Nephron (organoid): ENCODE measurements around the gene SHLD1.

Source experiments
- H3K27ac Mint-ChIP-seq, 3 experiments: 2 replicates each; pipeline ENCODE4 v1.8.0; 2020; ENCODE audit warnings: mixed read lengths in 3 of 3, mild to moderate bottlenecking in 2 of 3, moderate library complexity in 1 of 3
- H3K27me3 Mint-ChIP-seq: 2 replicates; pipeline ENCODE4 v1.8.0; 2021; ENCODE audit warnings: low read depth, mild to moderate bottlenecking, moderate library complexity, mixed read lengths
- H3K36me3 Mint-ChIP-seq: 2 replicates; pipeline ENCODE4 v1.8.0; 2020; ENCODE audit warnings: low read depth, mixed read lengths
- H3K4me1 Mint-ChIP-seq: 2 replicates; pipeline ENCODE4 v1.8.0; 2020; ENCODE audit warnings: mixed read lengths
- H3K4me3 Mint-ChIP-seq, 3 experiments: 2 replicates each; pipeline ENCODE4 v1.8.0; 2020; ENCODE audit warnings: mild to moderate bottlenecking in 3 of 3, mixed read lengths in 3 of 3, moderate library complexity in 2 of 3
- H3K9me3 Mint-ChIP-seq: 2 replicates; pipeline ENCODE4 v1.8.0; 2020; ENCODE audit warnings: mixed read lengths
- TF ChIP-seq, protein P1 (sequence below), 3 experiments: fragments of 200-600 bp; sonication (generic); IDR thresholded peaks; one replicate each; pipeline ENCODE4 v1.5.0; 2021; ENCODE audit warnings: antibody characterized with exemption in 3 of 3; ENCODE audit not compliant: unreplicated experiment in 3 of 3

The SHLD1 gene

GRCh38 chr20:5714261-5715041 is 35.8 kb upstream of the SHLD1 start:
- Mint-ChIP-seq H3K4me3 (no peak overlapping the region), H3K36me3 (no peaks in the 10 kb centered on the region), H3K27ac (peak overlapping the region in 1 of 3 experiments; percentile 43), H3K27me3 (peaks cover 3% of the 10 kb centered on the region), H3K9me3 (peaks cover 5% of the 10 kb centered on the region), H3K4me1 (no peaks in the 10 kb centered on the region)
- TF ChIP-seq, protein P1, sequence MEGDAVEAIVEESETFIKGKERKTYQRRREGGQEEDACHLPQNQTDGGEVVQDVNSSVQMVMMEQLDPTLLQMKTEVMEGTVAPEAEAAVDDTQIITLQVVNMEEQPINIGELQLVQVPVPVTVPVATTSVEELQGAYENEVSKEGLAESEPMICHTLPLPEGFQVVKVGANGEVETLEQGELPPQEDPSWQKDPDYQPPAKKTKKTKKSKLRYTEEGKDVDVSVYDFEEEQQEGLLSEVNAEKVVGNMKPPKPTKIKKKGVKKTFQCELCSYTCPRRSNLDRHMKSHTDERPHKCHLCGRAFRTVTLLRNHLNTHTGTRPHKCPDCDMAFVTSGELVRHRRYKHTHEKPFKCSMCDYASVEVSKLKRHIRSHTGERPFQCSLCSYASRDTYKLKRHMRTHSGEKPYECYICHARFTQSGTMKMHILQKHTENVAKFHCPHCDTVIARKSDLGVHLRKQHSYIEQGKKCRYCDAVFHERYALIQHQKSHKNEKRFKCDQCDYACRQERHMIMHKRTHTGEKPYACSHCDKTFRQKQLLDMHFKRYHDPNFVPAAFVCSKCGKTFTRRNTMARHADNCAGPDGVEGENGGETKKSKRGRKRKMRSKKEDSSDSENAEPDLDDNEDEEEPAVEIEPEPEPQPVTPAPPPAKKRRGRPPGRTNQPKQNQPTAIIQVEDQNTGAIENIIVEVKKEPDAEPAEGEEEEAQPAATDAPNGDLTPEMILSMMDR (IDR thresholded peaks at IDR 0.05; ENCODE audit: unreplicated experiment in 3 of 3), result no peak

GRCh38 chr20:5715071-5715841 is 34.9 kb upstream of the SHLD1 start:
- Mint-ChIP-seq H3K36me3 (no peaks in the 10 kb centered on the region), H3K4me1 (no peaks in the 10 kb centered on the region), H3K4me3 (no peak overlapping the region), H3K27me3 (peaks cover 3% of the 10 kb centered on the region), H3K9me3 (peaks cover 5% of the 10 kb centered on the region), H3K27ac (no peak overlapping the region)
- TF ChIP-seq, protein P1 (IDR thresholded peaks at IDR 0.05; ENCODE audit: unreplicated experiment in 3 of 3), result no peak

DNA sequence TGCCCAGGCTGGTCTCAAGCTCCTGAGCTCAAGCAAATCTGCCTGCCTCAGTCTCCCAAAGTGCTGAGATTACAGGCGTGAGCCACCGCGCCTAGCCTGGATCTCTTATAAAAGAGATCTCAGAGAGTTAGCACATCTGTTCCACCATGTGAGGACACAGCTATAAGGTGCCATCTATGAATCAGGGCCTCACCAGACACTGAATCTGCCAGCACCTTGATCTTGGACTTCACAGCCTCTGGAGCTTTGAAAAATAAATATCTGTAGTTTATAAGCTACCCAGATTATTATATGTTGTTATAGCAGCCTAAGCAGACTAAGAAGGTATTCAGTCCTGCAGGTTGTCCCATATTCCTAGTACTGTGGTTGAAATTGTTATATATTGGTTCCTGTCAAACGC is 33.2 kb upstream of the SHLD1 start:
- H3K4me3 Mint-ChIP-seq, result no peak overlapping the region
- H3K9me3 Mint-ChIP-seq, result peaks cover 5% of the 10 kb centered on the region
- no peak overlapping the region for H3K27ac Mint-ChIP-seq
- peaks cover 3% of the 10 kb centered on the region for H3K27me3 Mint-ChIP-seq
- TF ChIP-seq, protein P1 (IDR thresholded peaks at IDR 0.05; ENCODE audit: unreplicated experiment in 3 of 3), result no peak
- no peaks in the 10 kb centered on the region for H3K36me3 Mint-ChIP-seq
- H3K4me1 Mint-ChIP-seq, result no peaks in the 10 kb centered on the region

DNA sequence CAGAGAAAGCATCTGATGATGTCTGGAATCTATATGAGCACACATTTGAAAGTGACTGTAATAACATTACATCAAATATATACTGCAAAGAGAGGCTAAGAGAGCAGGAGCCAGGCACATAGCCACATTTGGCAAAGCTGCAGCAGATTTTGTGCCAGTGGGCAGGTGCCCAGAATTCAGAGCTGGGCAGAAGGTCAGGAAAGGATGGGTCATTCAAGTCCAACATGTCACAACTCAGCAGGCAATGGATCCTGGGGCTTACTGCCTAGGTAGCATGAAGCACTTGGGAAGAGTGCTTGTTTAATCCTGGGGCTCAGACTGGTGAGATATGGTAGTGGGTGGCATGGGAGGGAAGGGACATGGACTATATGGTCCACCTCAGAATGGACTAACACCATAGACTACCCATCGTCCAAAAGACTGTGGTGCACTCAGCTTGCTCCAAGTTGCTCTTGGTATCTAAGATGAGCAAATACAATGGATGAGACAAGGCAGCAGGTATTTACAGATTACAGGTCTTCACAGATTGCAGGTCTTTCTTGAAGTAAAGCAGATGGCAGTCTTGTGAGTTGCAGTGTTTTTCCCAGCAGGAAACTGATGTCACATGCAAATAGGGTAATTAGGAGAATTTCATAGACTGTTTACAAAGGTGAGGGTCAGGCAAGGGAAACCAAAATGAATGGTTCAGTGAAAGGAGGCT is 31.2 kb upstream of the SHLD1 start:
- Mint-ChIP-seq H3K4me1 (no peaks in the 10 kb centered on the region), H3K27ac (no peak overlapping the region)
- TF ChIP-seq, protein P1 (IDR thresholded peaks at IDR 0.05; ENCODE audit: unreplicated experiment in 3 of 3), result no peak

GRCh38 chr20:5719861-5720403 is 30.3 kb upstream of the SHLD1 start:
- TF ChIP-seq, protein P1 (IDR thresholded peaks at IDR 0.05; ENCODE audit: unreplicated experiment in 3 of 3), result no peak

More for the DNA sequence above, 31.2 kb upstream of the SHLD1 start:
- H3K4me3 Mint-ChIP-seq, result no peak overlapping the region
- H3K36me3 Mint-ChIP-seq, result no peaks in the 10 kb centered on the region
- peaks cover 3% of the 10 kb centered on the region for H3K27me3 Mint-ChIP-seq
- peaks cover 2% of the 10 kb centered on the region for H3K9me3 Mint-ChIP-seq

More at GRCh38 chr20:5719861-5720403, 30.3 kb upstream of the SHLD1 start:
- peaks cover 3% of the 10 kb centered on the region for H3K27me3 Mint-ChIP-seq
- H3K4me3 Mint-ChIP-seq, result no peak overlapping the region
- no peaks in the 10 kb centered on the region for H3K36me3 Mint-ChIP-seq
- H3K9me3 Mint-ChIP-seq, result no peaks in the 10 kb centered on the region
- H3K4me1 Mint-ChIP-seq, result no peaks in the 10 kb centered on the region
- no peak overlapping the region for H3K27ac Mint-ChIP-seq
